ENCODE measurements around the gene ATRNL1.

GRCh38 chr10:115222039-115222438 lies 128.9 kb downstream of the ATRNL1 start:
- TF ChIP-seq CTCF (IDR thresholded peaks at IDR 0.05; ENCODE audit: low read depth, low read length) (no peak), EZH2phosphoT487 (IDR thresholded peaks at IDR 0.05; ENCODE audit: low read depth) (no peak)
